ENCODE results near the gene PTGER3. TPM values are rescaled to one million over a fixed set of nuclear protein-coding genes. Genes with fewer than 3 reads are reported as not detected.

The PTGER3 gene
- total RNA-seq, result under 1 TPM; 0.11 to 0.26 TPM
- not detected for polyA plus RNA-seq
- 0 to 0.30 (median 0.11) reads per million in 6 experiments for total RNA-seq

DNA sequence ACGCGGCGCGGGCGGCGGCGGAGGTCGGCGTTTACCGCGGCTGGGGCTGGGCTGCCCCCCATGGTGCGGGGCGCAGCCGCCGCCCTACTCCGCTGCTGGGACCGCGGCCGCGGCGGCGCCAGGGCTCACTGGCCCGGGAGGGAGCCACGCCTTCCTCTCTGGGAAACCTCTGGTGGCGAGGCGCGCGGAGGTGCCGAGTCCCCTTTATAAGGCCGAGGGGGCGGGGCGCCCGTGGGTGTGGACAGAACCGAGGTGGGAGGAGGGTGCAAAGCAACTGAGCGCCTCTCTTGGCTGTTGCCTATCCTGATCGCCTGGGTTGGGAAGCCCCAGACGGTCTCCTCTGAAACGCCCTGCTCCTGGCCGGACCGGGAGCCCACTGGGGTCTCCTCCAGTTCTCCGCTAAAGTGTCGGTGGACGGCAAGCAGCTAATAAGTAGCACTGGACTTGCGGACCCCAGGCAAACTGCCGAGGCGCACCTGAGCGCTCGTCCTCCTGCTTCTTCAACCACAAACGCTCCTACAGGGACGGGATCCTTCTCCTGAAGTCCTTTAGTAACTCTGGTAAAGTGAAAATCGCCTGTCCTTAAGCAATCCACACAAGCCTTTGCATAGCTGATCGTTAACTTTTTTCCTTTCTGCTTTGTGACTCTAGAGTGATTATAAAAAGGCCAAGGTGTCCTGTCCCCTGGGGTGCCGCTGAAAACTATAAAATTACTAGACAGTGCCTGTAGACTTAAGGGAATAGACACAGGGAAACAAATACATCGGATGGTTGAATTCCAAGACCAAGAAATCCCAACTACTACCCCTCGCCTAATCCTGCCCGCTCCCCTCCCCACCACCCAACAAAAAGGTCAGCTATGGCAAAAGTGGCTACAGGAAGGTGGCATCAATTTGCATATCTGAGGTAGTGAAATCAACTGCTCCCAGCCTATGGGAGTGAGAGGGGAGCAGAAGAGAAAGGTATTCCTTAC, at the start of gene PTGER3:
Gene PTGER3, minus strand, starts transcription at position 182 of the 973 bp plus-strand sequence. CDS start 239 bp downstream, outside the sequence.
- H3K9me3 Mint-ChIP-seq, result no peaks in the 10 kb centered on the region
- POLR2A ChIA-PET, result no interaction called here
- DNase-seq, result peak in 8 of 10 donors; percentile 21 to 71 (median 34)
- H3K27me3 Mint-ChIP-seq, result peaks cover 18 to 39% (median 30%) of the 10 kb centered on the region in 5 donors
- H3K4me3 Mint-ChIP-seq, result peak within 1 kb of the TSS; percentile 79 to 89 (median 84)
- H3K36me3 Mint-ChIP-seq, result no peaks in the 10 kb centered on the region
- H3K27ac Mint-ChIP-seq, result peak within 1 kb of the TSS in 2 of 10 donors; percentile 35 to 37
- ATAC-seq, result peak; percentile 47 to 65
- H3K4me1 Mint-ChIP-seq, result peaks cover 6 to 23% (median 22%) of the 10 kb centered on the region in 4 donors

DNA sequence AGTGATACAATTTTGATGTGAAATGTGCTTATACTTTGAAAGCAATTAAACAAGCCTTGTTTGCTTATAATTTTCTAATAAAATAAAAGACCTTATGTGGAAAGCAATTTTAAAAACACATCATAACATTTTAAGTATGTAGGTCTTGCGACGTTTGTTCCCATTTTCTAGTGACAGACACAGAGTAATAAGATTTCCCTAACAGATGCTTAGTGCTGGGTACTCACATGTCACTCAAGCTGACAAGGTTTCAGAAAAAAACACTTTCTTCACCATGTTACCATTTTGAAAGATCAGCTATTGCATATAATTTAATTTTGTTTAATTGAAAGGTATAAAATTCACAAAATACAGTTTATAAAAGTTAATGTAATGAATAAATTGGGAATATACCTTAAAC, 47.3 kb upstream of the PTGER3 start:
- no peak overlapping the region for H3K4me3 Mint-ChIP-seq
- H3K4me1 Mint-ChIP-seq, result no peaks in the 10 kb centered on the region
- H3K9me3 Mint-ChIP-seq, result no peaks in the 10 kb centered on the region
- peaks cover 0 to 12% (median 9%) of the 10 kb centered on the region in 5 donors for H3K27me3 Mint-ChIP-seq
- no peak overlapping the region for H3K27ac Mint-ChIP-seq
- no peak for ATAC-seq
- no peak for DNase-seq
- POLR2A ChIA-PET, result no interaction called here
- no peaks in the 10 kb centered on the region for H3K36me3 Mint-ChIP-seq

DNA sequence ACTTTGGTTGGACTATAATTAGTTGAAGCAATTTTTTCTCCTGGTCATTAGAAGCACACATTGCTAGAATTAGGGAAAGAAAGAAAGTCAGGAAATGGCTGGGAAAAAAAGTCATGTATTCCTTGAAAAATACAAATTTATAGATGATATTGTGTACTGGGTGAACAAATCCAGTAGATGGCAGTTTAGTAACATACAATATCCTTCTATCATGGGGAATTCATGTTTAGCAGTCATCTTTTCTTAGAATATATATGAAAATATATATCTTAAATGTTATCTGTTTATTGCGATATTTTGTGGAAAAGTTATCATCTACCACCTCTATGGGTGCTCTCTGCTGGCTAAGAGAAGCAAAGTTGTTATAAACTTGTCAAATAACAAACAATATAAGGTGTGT, 46.3 kb upstream of the PTGER3 start:
- H3K9me3 Mint-ChIP-seq, result no peaks in the 10 kb centered on the region
- H3K27me3 Mint-ChIP-seq, result peaks cover 0 to 8% (median 5%) of the 10 kb centered on the region in 5 donors
- no peak overlapping the region for H3K4me3 Mint-ChIP-seq
- no peaks in the 10 kb centered on the region for H3K4me1 Mint-ChIP-seq
- DNase-seq (no peak), ATAC-seq (no peak)
- POLR2A ChIA-PET, result no interaction called here
- H3K36me3 Mint-ChIP-seq, result no peaks in the 10 kb centered on the region
- H3K27ac Mint-ChIP-seq, result no peak overlapping the region

GRCh38 chr1:71089536-71090270, 42.1 kb upstream of the PTGER3 start:
- H3K27ac Mint-ChIP-seq, result no peak overlapping the region
- H3K4me1 Mint-ChIP-seq, result no peaks in the 10 kb centered on the region
- H3K27me3 Mint-ChIP-seq, result peaks cover 3 to 24% (median 22%) of the 10 kb centered on the region in 5 donors
- POLR2A ChIA-PET, result no interaction called here
- ATAC-seq (no peak), DNase-seq (no peak)
- no peak overlapping the region for H3K4me3 Mint-ChIP-seq
- no peaks in the 10 kb centered on the region for H3K9me3 Mint-ChIP-seq
- no peaks in the 10 kb centered on the region for H3K36me3 Mint-ChIP-seq

GRCh38 chr1:71088645-71089287, 41.1 kb upstream of the PTGER3 start:
- Mint-ChIP-seq H3K4me1 (no peaks in the 10 kb centered on the region), H3K36me3 (no peaks in the 10 kb centered on the region), H3K9me3 (peaks cover 0 to under 1% (median 0%) of the 10 kb centered on the region in 9 donors), H3K4me3 (no peak overlapping the region), H3K27ac (no peak overlapping the region), H3K27me3 (peaks cover 7 to 32% (median 25%) of the 10 kb centered on the region in 5 donors)
- no peak for ATAC-seq
- POLR2A ChIA-PET, result no interaction called here
- DNase-seq, result no peak

GRCh38 chr1:71087713-71088112, 40.1 kb upstream of the PTGER3 start:
- DNase-seq (no peak), ATAC-seq (no peak)
- Mint-ChIP-seq H3K9me3 (peaks cover 0 to 2% (median 0%) of the 10 kb centered on the region in 9 donors), H3K27ac (no peak overlapping the region), H3K36me3 (peaks cover 0 to 5% (median 0%) of the 10 kb centered on the region in 3 donors), H3K4me3 (no peak overlapping the region), H3K27me3 (peaks cover 13 to 42% (median 30%) of the 10 kb centered on the region in 5 donors), H3K4me1 (no peaks in the 10 kb centered on the region)
- POLR2A ChIA-PET, result no interaction called here

DNA sequence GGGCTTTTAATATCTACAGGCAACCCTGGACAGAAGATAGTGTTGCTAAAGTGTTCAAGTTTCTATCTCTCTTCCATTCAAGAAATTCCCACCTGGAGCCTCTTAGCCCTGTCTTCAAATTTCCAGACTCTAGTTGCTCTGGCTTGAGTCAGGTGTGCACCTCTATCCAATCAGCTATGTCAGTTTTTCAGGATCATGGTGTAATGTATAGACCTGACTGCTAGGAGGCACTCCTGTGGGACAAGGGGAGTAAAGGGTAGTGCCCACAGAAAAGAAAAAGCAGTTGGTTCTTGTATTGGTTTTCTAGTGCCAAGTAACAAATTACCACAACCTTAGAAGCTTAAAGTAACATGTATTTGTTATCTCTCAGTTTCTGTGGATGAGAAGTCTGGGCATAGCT, 39.4 kb upstream of the PTGER3 start:
- Mint-ChIP-seq H3K27ac (no peak overlapping the region), H3K9me3 (peaks cover 0 to 4% (median 0%) of the 10 kb centered on the region in 9 donors), H3K36me3 (peaks cover 0 to 9% (median 0%) of the 10 kb centered on the region in 3 donors), H3K27me3 (peaks cover 13 to 42% (median 30%) of the 10 kb centered on the region in 5 donors), H3K4me3 (no peak overlapping the region), H3K4me1 (peaks cover 0 to 2% (median 0%) of the 10 kb centered on the region in 4 donors)
- ATAC-seq (no peak), DNase-seq (no peak)
- POLR2A ChIA-PET, result no interaction called here

DNA sequence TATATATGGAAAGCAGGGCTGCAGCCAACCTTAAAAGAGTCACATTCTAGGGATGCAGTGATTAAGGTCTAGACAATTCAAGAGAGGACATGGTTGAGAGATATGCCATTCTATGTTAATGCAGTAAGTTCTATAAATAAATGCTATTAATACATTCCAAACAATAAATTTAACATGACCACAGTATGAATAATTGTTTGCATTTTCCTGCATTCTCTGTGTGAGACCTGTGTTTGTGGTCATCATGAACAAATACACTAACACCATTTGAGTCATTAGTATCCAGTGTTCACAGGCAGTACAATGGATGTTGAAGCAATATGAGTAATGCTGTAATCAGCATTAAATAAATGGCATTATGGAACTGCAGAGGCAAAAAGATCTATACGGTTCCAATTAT, 38.7 kb upstream of the PTGER3 start:
- ATAC-seq (no peak), DNase-seq (no peak)
- peaks cover 0 to 14% (median 0%) of the 10 kb centered on the region in 3 donors for H3K36me3 Mint-ChIP-seq
- peaks cover 0 to 9% (median 7%) of the 10 kb centered on the region in 4 donors for H3K4me1 Mint-ChIP-seq
- peaks cover 0 to 9% (median 0%) of the 10 kb centered on the region in 9 donors for H3K9me3 Mint-ChIP-seq
- POLR2A ChIA-PET, result no interaction called here
- no peak overlapping the region for H3K27ac Mint-ChIP-seq
- peaks cover 13 to 42% (median 30%) of the 10 kb centered on the region in 5 donors for H3K27me3 Mint-ChIP-seq
- H3K4me3 Mint-ChIP-seq, result no peak overlapping the region

GRCh38 chr1:71083271-71083670, 35.7 kb upstream of the PTGER3 start:
- POLR2A ChIA-PET, result no interaction called here
- Mint-ChIP-seq H3K36me3 (peaks cover 0 to 14% (median 6%) of the 10 kb centered on the region in 3 donors), H3K4me3 (no peak overlapping the region), H3K27ac (no peak overlapping the region), H3K27me3 (peaks cover 13 to 42% (median 21%) of the 10 kb centered on the region in 5 donors), H3K4me1 (peaks cover 5 to 29% (median 22%) of the 10 kb centered on the region in 4 donors), H3K9me3 (peaks cover 0 to 9% (median 0%) of the 10 kb centered on the region in 9 donors)
- no peak for DNase-seq
- ATAC-seq, result no peak

DNA sequence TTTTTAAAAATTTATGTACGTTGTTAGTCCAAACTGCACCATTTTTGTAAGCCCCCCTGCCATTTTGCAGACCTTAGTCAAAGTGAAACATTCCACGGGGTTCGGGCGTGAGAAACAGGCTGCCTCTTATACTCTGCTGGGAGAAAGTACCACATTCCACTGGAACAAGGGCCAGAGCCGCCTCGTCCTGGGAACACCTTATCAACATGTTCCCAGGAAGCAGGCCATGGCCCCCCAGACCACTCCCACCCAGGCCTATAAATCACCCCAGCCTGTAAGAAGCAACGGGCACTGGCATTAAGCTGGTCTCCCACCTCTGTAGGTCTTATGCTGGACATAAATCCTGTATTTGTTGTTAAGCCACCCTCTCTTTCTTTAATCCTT, 34.1 kb upstream of the PTGER3 start:
- peaks cover 0 to 9% (median 0%) of the 10 kb centered on the region in 9 donors for H3K9me3 Mint-ChIP-seq
- H3K4me3 Mint-ChIP-seq, result peak overlapping the region; percentile 81 to 99 (median 94)
- peak in 3 of 10 donors; percentile 6 to 60 (median 14) for DNase-seq

DNA sequence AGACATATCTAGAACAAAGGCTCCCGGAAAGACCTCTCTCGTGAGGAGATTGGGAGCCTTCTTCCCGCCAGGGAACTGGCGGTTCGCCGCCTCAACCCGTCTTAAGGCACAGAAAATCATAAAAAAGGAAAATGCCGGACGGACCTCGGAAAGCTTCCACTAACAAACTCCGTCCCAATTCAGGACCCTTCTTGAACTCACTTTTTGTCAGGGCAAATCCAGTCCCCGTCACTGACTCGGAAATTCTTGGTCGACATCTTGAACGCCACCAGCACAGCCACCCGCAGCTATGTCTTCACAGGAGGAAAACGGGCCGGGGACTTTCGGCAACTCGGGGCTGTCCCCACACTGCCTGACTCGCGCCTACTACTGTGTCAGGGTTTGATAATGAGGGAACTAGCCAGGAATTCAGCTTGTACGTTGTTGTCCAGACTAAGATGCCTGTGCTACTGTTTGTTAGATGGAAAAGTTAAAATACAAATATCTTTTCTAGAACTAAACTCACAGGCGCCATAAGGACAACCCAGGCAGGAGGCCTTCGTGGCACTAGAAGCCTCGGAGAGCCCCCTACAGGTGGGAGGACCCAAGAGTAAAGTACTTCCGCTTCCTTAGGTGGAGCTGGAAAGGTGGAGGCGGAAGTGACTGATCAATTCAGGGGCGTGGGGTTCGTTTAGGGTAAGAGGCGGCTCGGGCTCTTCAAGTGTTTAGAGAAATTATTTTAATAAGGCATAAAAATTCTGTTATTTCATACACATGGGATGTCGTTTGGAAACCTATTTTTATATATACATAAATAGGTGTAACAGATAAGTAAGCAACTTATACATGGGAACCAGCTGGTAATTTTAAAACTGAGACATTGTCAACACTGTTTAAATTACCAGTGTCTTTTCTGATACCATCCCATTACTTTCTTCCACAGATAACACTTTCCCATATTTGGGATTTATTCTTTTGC, 33.4 kb upstream of the PTGER3 start, which contains the start of gene ZRANB2:
Gene ZRANB2, minus strand, starts transcription at position 297 of the 958 bp plus-strand sequence. Its CDS starts 40 bp downstream, at position 257.
- POLR2A ChIA-PET, result interaction anchor here (0.6 to 2.1 kb wide), 9 partner anchors 14 to 878 kb away, joined by 3 to 17 read pairs (median 4); partner anchors contain the start of genes CTH, LRRC40 and SRSF11
- H3K9me3 Mint-ChIP-seq, result peaks cover 0 to 9% (median 0%) of the 10 kb centered on the region in 9 donors
- H3K36me3 Mint-ChIP-seq, result peaks cover 0 to 22% (median 14%) of the 10 kb centered on the region in 3 donors
- H3K4me3 Mint-ChIP-seq, result peak within 1 kb of the TSS; percentile 89 to 99 (median 96)
- peaks cover 9 to 27% (median 19%) of the 10 kb centered on the region in 5 donors for H3K27me3 Mint-ChIP-seq
- peak; percentile 78 to 98 (median 91) for DNase-seq
- H3K27ac Mint-ChIP-seq, result peak within 1 kb of the TSS; percentile 97 to 100 (median 99)
- H3K4me1 Mint-ChIP-seq, result peaks cover 5 to 40% (median 25%) of the 10 kb centered on the region in 4 donors
- ATAC-seq, result peak; percentile 96 to 97

More for the DNA sequence above, 34.1 kb upstream of the PTGER3 start:
- Mint-ChIP-seq H3K4me1 (peaks cover 5 to 38% (median 25%) of the 10 kb centered on the region in 4 donors), H3K27me3 (peaks cover 11 to 34% (median 21%) of the 10 kb centered on the region in 5 donors), H3K27ac (peak overlapping the region; percentile 74 to 100 (median 98)), H3K36me3 (peaks cover 0 to 15% (median 14%) of the 10 kb centered on the region in 3 donors)
- no peak for ATAC-seq
- POLR2A ChIA-PET, result interaction anchor here (0.7 to 2.1 kb wide), 6 partner anchors 15 to 876 kb away, joined by 3 to 17 read pairs (median 7); partner anchors contain the start of genes CTH, LRRC40 and SRSF11
